Activated B cell treated with CpG ODN at 0.5 μM for 24 hours (primary cell): ENCODE data around the gene IFNA1. TPM values are rescaled to one million over a fixed set of nuclear protein-coding genes. Genes with fewer than 3 reads are reported as not detected.

Experiments used
- ATAC-seq: fragments of 200-7000 bp; cut with Tn5 transposase; one replicate; pipeline ENCODE4 v1.10.0; 2021; ENCODE audit warnings: low read depth, mild to moderate bottlenecking, moderate library complexity
- CTCF ChIA-PET: fragments of 350-600 bp; sonication (Branson Sonifier 250); formaldehyde crosslinking; loops from one replicate; lab custom pipeline; 2021; ENCODE audit warnings: antibody characterized with exemption; lab: Charles Lee
- POLR2A ChIA-PET: fragments of 350-600 bp; sonication (Branson Sonifier 250); formaldehyde crosslinking; loops from one replicate; lab custom pipeline; 2021; ENCODE audit warnings: antibody characterized with exemption; lab: Charles Lee
- DNase-seq: peaks from one replicate; pipeline ENCODE4 v3.0.0; 2022
- H3K27ac Mint-ChIP-seq: one replicate; pipeline ENCODE4 v1.8.0; 2020; ENCODE audit warnings: mixed read lengths
- H3K27me3 Mint-ChIP-seq: one replicate; pipeline ENCODE4 v1.8.0; 2021; ENCODE audit warnings: mixed read lengths
- H3K36me3 Mint-ChIP-seq: one replicate; pipeline ENCODE4 v1.8.0; 2021; ENCODE audit warnings: low read depth, mixed read lengths
- H3K4me1 Mint-ChIP-seq: one replicate; pipeline ENCODE4 v1.8.0; 2021; ENCODE audit warnings: mixed read lengths
- H3K4me3 Mint-ChIP-seq: one replicate; pipeline ENCODE4 v1.8.0; 2020; ENCODE audit warnings: mild to moderate bottlenecking, mixed read lengths
- H3K9me3 Mint-ChIP-seq: one replicate; pipeline ENCODE4 v1.8.0; 2020; ENCODE audit warnings: mixed read lengths
- CTCF ChIP-seq: fragments of 200-600 bp; IDR thresholded peaks from one replicate; pipeline ENCODE4 v1.8.0; 2022; ENCODE audit warnings: antibody characterized with exemption, mild to moderate bottlenecking
- intact Hi-C: fragments of 100-400 bp; cut with micrococcal nuclease; formaldehyde crosslinking; loops from one replicate; pipeline ENCODE4 v1.15.1; 2024
- total RNA-seq: library from RNA; stranded (reverse); gene quantifications from 2 replicates; pipeline ENCODE4 v1.2.3, GENCODE V29; 2022

IFNA1 gene
- not detected in 2 replicates for total RNA-seq

GRCh38 chr9:21440139-21440538 lies at the start of gene IFNA1:
Gene IFNA1 (plus strand): TSS chr9:21440439. CDS start chr9:21440508, 69 bp downstream.
- ChIA-PET POLR2A (no interaction called here), CTCF (no interaction called here)
- intact Hi-C loops: loop anchor here (5.0 kb wide), 2 partner anchors 243 to 258 kb away; no protein-coding TSS in a partner anchor
- DNase-seq (no peak), ATAC-seq (no peak)
- Mint-ChIP-seq H3K27me3 (peaks cover 23% of the 10 kb centered on the region), H3K36me3 (no peaks in the 10 kb centered on the region), H3K27ac (no peak within 1 kb of the TSS), H3K4me3 (no peak within 1 kb of the TSS), H3K4me1 (peaks cover 12% of the 10 kb centered on the region), H3K9me3 (no peaks in the 10 kb centered on the region)
- TF ChIP-seq CTCF: no peak

GRCh38 chr9:21392270-21392669 lies 48.0 kb upstream of the IFNA1 start:
- Mint-ChIP-seq H3K4me3 (no peak overlapping the region), H3K36me3 (no peaks in the 10 kb centered on the region), H3K27ac (no peak overlapping the region), H3K27me3 (peaks cover 56% of the 10 kb centered on the region), H3K4me1 (peaks cover 9% of the 10 kb centered on the region), H3K9me3 (no peaks in the 10 kb centered on the region)
- DNase-seq (no peak), ATAC-seq (peak; percentile 83)
- ChIA-PET CTCF (interaction anchor here (0.9 to 1.8 kb wide), 5 partner anchors 42 to 67 kb away, joined by 3 to 5 read pairs (median 4); no protein-coding TSS in a partner anchor), POLR2A (no interaction called here)
- no peak for TF ChIP-seq CTCF
- intact Hi-C loops: no loop called here

GRCh38 chr9:21395778-21396717 lies 44.2 kb upstream of the IFNA1 start:
- H3K9me3 Mint-ChIP-seq: no peaks in the 10 kb centered on the region
- CTCF ChIA-PET: interaction anchor here (0.8 to 4.2 kb wide), 34 partner anchors 9 to 213 kb away, joined by 3 to 79 read pairs (median 5); partner anchors contain the start of genes IFNA8 and KLHL9
- DNase-seq (peak; percentile 47), ATAC-seq (peak; percentile 65)
- H3K27ac Mint-ChIP-seq: no peak overlapping the region
- intact Hi-C loops: loop anchor here (1.0 to 5.0 kb wide), 7 partner anchors 11 to 199 kb away; partner anchors contain the start of genes IFNA2 and KLHL9
- H3K4me3 Mint-ChIP-seq: peak overlapping the region; percentile 66
- TF ChIP-seq CTCF: no peak
- POLR2A ChIA-PET: interaction anchor here (0.8 to 1.0 kb wide), 2 partner anchors 14 to 70 kb away, joined by 3 read pairs; no protein-coding TSS in a partner anchor
- peaks cover 57% of the 10 kb centered on the region for H3K27me3 Mint-ChIP-seq
- no peaks in the 10 kb centered on the region for H3K36me3 Mint-ChIP-seq
- H3K4me1 Mint-ChIP-seq: peaks cover 12% of the 10 kb centered on the region

- Mint-ChIP-seq H3K27me3 (peaks cover 56% of the 10 kb centered on the region), H3K4me3 (no peak overlapping the region), H3K27ac (no peak overlapping the region), H3K36me3 (no peaks in the 10 kb centered on the region), H3K4me1 (peaks cover 16% of the 10 kb centered on the region), H3K9me3 (no peaks in the 10 kb centered on the region)
- ATAC-seq: no peak
- ChIA-PET POLR2A (no interaction called here), CTCF (interaction anchor here (1.4 to 2.2 kb wide), 2 partner anchors 70 to 73 kb away, joined by 6 to 18 read pairs; no protein-coding TSS in a partner anchor)
- TF ChIP-seq CTCF: no peak
- DNase-seq: no peak
- intact Hi-C loops: loop anchor here (5.0 kb wide), 2 partner anchors 147 to 202 kb away; no protein-coding TSS in a partner anchor
Measured at GRCh38 chr9:21398955-21399489, 41.2 kb upstream of the IFNA1 start.

- peaks cover 16% of the 10 kb centered on the region for H3K4me1 Mint-ChIP-seq
- ChIA-PET POLR2A (no interaction called here), CTCF (no interaction called here)
- H3K27me3 Mint-ChIP-seq: peaks cover 60% of the 10 kb centered on the region
- no peak for TF ChIP-seq CTCF
- DNase-seq: no peak
- intact Hi-C loops: loop anchor here (5.0 kb wide), 2 partner anchors 148 to 203 kb away; no protein-coding TSS in a partner anchor
- no peak overlapping the region for H3K4me3 Mint-ChIP-seq
- H3K9me3 Mint-ChIP-seq: no peaks in the 10 kb centered on the region
- H3K36me3 Mint-ChIP-seq: no peaks in the 10 kb centered on the region
- no peak overlapping the region for H3K27ac Mint-ChIP-seq
- ATAC-seq: no peak
Measured at GRCh38 chr9:21399956-21400355, 40.3 kb upstream of the IFNA1 start.
